OCI-LY3 (cell line): ENCODE data around the gene ADAD2.

Source experiments
- H2AFZ ChIP-seq: fragments of 200-600, 300-600 bp; shearing (Covaris generic); 2 replicates; pipeline ENCODE4 v1.6.0; 2014; ENCODE audit warnings: antibody characterized with exemption, low read depth, low read length
- H3K27ac ChIP-seq: fragments of 200-600, 300-600 bp; sonication (generic); 2 replicates; pipeline ENCODE4 v1.5.1; 2014; ENCODE audit warnings: mild to moderate bottlenecking, low read length, moderate library complexity, mixed read lengths
- H3K27me3 ChIP-seq: fragments of 200-600, 300-600 bp; sonication (generic); 2 replicates; pipeline ENCODE4 v1.6.1; 2014; ENCODE audit warnings: low read depth, low read length, mixed read lengths
- H3K36me3 ChIP-seq: fragments of 200-600, 300-600 bp; sonication (generic); replicated peaks from 2 replicates; pipeline ENCODE3; 2014; ENCODE audit warnings: low read depth, low read length, mixed read lengths
- H3K4me1 ChIP-seq: fragments of 300-600, 200-600 bp; sonication (generic); 2 replicates; pipeline ENCODE4 v1.6.1; 2014; ENCODE audit warnings: low read length, mixed read lengths
- H3K4me2 ChIP-seq: fragments of 200-600, 300-600 bp; sonication (generic); 2 replicates; pipeline ENCODE4 v1.6.1; 2014; ENCODE audit warnings: low read length, mixed read lengths
- H3K4me3 ChIP-seq: fragments of 300-600, 200-600 bp; sonication (generic); 2 replicates; pipeline ENCODE4 v1.5.1; 2014; ENCODE audit warnings: antibody characterized with exemption, mild to moderate bottlenecking, low read length, moderate library complexity
- H3K79me2 ChIP-seq: fragments of 300-600, 200-600 bp; shearing (Covaris generic); 2 replicates; pipeline ENCODE4 v1.6.1; 2014; ENCODE audit warnings: mild to moderate bottlenecking, low read length, mixed read lengths
- H3K9ac ChIP-seq: fragments of 300-600, 200-600 bp; shearing (Covaris generic); 2 replicates; pipeline ENCODE4 v1.6.0; 2014; ENCODE audit warnings: mild to moderate bottlenecking, low read length, moderate library complexity
- H3K9me3 ChIP-seq: fragments of 200-600, 300-600 bp; shearing (Covaris generic); 2 replicates; pipeline ENCODE4 v1.6.1; 2014; ENCODE audit warnings: low read length, mixed read lengths; ENCODE audit not compliant: insufficient read depth
- H4K20me1 ChIP-seq: fragments of 200-600, 300-600 bp; sonication (generic); 2 replicates; pipeline ENCODE4 v1.6.1; 2016; ENCODE audit warnings: low read length, mixed read lengths; ENCODE audit not compliant: insufficient read depth
- EZH2phosphoT487 ChIP-seq: fragments of 200-600 bp; shearing (Covaris generic); IDR thresholded peaks from 2 replicates; pipeline ENCODE4 v1.6.1; 2018; ENCODE audit warnings: antibody characterized with exemption, mixed run types, low read depth
- TF ChIP-seq, protein P1 (sequence below): fragments of 200-600, 300-600 bp; sonication (generic); IDR thresholded peaks from 2 replicates; pipeline ENCODE4 v1.5.1; 2014; ENCODE audit warnings: antibody characterized with exemption, low read length, low read depth

ADAD2 gene

DNA sequence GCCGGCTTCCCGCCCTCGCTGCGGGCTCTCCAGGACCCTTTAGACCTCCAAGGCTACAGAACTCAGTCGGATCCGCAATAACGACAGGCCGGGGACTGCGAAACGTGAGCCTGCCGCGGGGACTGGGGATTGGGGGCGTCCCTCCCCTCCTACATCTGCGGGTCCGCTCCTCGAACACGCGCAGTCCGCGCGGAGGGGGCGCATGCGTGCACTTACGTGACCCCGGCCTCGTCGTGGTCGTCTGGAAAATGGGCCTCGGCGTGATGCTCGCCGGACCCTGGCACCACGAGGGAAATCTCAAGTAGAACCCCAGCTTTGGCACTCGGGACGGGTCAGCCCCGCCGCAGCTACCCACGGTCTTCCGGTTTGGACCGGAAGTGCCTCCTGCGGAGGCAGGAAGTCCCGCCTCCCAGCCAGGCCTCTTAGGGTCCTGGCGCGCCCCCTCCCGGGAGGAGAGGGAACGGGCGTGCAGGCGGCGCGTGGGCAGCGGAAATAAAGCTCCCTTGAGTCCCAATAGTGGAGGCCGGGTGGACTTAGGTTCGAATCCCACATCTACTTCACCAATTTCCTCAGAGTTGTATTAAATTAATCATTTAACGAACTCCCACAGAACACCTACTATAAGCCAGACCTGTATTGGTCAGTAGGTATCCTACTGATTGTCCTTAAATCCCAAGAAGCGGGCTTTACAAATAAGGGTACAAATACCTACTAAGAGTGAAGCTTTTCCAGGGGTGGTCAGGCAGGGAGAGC is 4.1 kb upstream of the ADAD2 start, which contains the start of gene TAF1C:
TAF1C (minus strand) TSS at position 373 of the 753 bp plus-strand sequence. CDS start 2,069 bp downstream, outside the sequence.
- no peak for TF ChIP-seq EZH2phosphoT487
- TF ChIP-seq, protein P1, sequence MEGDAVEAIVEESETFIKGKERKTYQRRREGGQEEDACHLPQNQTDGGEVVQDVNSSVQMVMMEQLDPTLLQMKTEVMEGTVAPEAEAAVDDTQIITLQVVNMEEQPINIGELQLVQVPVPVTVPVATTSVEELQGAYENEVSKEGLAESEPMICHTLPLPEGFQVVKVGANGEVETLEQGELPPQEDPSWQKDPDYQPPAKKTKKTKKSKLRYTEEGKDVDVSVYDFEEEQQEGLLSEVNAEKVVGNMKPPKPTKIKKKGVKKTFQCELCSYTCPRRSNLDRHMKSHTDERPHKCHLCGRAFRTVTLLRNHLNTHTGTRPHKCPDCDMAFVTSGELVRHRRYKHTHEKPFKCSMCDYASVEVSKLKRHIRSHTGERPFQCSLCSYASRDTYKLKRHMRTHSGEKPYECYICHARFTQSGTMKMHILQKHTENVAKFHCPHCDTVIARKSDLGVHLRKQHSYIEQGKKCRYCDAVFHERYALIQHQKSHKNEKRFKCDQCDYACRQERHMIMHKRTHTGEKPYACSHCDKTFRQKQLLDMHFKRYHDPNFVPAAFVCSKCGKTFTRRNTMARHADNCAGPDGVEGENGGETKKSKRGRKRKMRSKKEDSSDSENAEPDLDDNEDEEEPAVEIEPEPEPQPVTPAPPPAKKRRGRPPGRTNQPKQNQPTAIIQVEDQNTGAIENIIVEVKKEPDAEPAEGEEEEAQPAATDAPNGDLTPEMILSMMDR = peak; percentile 89
- Histone ChIP-seq H4K20me1 (no peaks in the 10 kb centered on the region), H3K27ac (peak within 1 kb of the TSS; percentile 32; the same call in 1 of the 2 replicates), H2AFZ (peak within 1 kb of the TSS; percentile 99), H3K4me1 (peaks cover 8% of the 10 kb centered on the region), H3K9me3 (no peaks in the 10 kb centered on the region), H3K9ac (peak within 1 kb of the TSS; percentile 89), H3K36me3 (peaks cover 13% of the 10 kb centered on the region), H3K4me2 (peak within 1 kb of the TSS; percentile 75), H3K79me2 (peaks cover 24% of the 10 kb centered on the region), H3K4me3 (peak within 1 kb of the TSS; percentile 97), H3K27me3 (no peaks in the 10 kb centered on the region)

DNA sequence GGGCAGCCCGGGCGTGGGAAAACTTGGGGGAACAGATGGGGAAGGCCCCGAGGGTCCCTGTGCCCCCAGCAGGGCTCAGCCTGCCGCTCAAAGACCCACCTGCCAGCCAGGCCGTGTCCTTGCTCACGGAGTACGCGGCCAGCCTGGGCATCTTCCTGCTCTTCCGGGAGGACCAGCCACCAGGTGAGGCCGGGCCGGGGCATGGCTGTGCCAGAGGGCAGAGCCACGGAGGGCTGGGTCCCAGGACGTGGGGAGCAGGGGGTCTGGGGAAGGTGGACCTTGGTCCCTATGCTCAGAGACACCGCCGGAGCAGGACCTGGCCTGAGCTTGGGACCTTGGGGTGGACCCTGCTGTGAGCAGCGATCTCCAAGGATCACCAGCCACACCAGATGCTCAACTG is 509 bp downstream of the ADAD2 start:
- H3K27me3 ChIP-seq = no peaks in the 10 kb centered on the region
- H3K27ac ChIP-seq = no peak overlapping the region
- no peak overlapping the region for H3K4me3 ChIP-seq
- H4K20me1 ChIP-seq = no peaks in the 10 kb centered on the region
- H3K9me3 ChIP-seq = no peaks in the 10 kb centered on the region
- no peak overlapping the region for H2AFZ ChIP-seq
- peaks cover 3% of the 10 kb centered on the region for H3K79me2 ChIP-seq
- peaks cover 3% of the 10 kb centered on the region; the same call in 1 of the 2 replicates for H3K4me1 ChIP-seq
- H3K36me3 ChIP-seq = no peaks in the 10 kb centered on the region
- no peak overlapping the region for H3K4me2 ChIP-seq
- no peak overlapping the region for H3K9ac ChIP-seq
- TF ChIP-seq, protein P1 = no peak
- TF ChIP-seq EZH2phosphoT487 = no peak

DNA sequence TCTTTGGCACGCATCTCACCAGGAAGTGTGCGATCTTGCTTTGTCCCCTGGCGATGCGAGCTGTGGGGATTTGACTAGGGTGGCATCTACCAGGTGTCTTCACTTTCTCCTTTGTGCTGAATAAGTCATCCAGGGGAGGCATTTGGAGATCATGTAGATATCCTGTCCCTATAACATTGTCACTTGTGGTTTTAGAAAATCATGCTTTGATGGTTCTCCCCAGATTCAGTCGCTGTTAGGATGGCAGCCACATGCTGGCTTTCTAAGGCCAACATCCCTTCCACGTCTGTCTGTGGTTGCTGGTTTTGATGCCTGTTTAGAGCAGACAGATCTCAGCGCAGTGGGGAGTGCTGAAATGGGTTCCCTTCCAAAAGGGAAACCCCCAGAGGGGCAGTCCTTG is 2.5 kb downstream of the ADAD2 start:
- Histone ChIP-seq H3K4me1 (no peaks in the 10 kb centered on the region), H3K36me3 (no peaks in the 10 kb centered on the region), H3K4me2 (no peak overlapping the region), H3K9me3 (no peaks in the 10 kb centered on the region), H4K20me1 (no peaks in the 10 kb centered on the region), H3K27ac (no peak overlapping the region), H2AFZ (no peak overlapping the region), H3K4me3 (no peak overlapping the region), H3K9ac (no peak overlapping the region), H3K79me2 (no peaks in the 10 kb centered on the region), H3K27me3 (no peaks in the 10 kb centered on the region)
- TF ChIP-seq, protein P1 = no peak
- no peak for TF ChIP-seq EZH2phosphoT487

DNA sequence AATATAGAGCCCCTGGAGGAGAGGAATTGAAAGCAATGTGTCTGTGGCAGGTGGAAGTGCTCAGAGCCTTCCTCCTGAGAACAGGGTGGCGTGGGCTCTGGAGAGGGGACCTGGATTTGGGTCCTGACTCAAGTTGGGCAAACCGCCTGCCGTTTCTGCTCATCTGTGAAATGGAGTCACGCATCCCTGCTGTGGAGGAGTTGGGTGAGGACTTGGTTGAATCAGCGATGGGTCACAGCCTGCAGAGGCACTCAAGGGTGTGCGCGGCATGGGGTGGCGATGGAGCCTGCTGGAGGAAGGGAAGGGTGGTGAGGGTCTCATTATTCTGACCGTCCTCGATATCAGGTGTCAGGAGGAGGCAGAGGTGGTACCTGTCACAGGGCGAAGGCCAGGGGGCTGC is 3.1 kb downstream of the ADAD2 start:
- Histone ChIP-seq H2AFZ (no peak overlapping the region), H3K79me2 (no peaks in the 10 kb centered on the region), H3K27ac (no peak overlapping the region), H3K4me3 (no peak overlapping the region), H4K20me1 (no peaks in the 10 kb centered on the region), H3K27me3 (no peaks in the 10 kb centered on the region), H3K36me3 (no peaks in the 10 kb centered on the region), H3K9ac (no peak overlapping the region), H3K4me2 (no peak overlapping the region), H3K9me3 (no peaks in the 10 kb centered on the region), H3K4me1 (no peaks in the 10 kb centered on the region)
- TF ChIP-seq EZH2phosphoT487 = no peak
- TF ChIP-seq, protein P1 = no peak
